HepG2 (cell line): ENCODE measurements around the gene FZD4. TPM values are rescaled to one million over a fixed set of nuclear protein-coding genes. Genes with fewer than 3 reads are reported as not detected.

Experiments used
- ARID3A ChIP-seq: IDR thresholded peaks from 2 replicates; pipeline ENCODE4 v1.6.1; 2012; ENCODE audit warnings: low read depth, low read length, improper control_type of control experiment
- ATRX ChIP-seq: sonication (generic); formaldehyde crosslinking; IDR thresholded peaks from 2 replicates; pipeline ENCODE4 v1.4.0; 2020; ENCODE audit warnings: missing genetic modification reagents, borderline replicate concordance
- CCDC6 ChIP-seq: sonication (generic); formaldehyde crosslinking; IDR thresholded peaks from 2 replicates; pipeline ENCODE4 v1.8.1; 2022; ENCODE audit warnings: mild to moderate bottlenecking, missing genetic modification reagents, moderate library complexity
- DNMT1 ChIP-seq: sonication (generic); formaldehyde crosslinking; IDR thresholded peaks from 2 replicates; pipeline ENCODE4 v1.5.1; 2020; ENCODE audit warnings: mild to moderate bottlenecking, missing genetic modification reagents
- ELF3 ChIP-seq: IDR thresholded peaks from 2 replicates; pipeline ENCODE4 v1.6.1; 2016; ENCODE audit warnings: missing genetic modification reagents, missing compliant biosample characterization
- FOXA1 ChIP-seq, 2 experiments: fragments of 450-650 bp in 1 of 2; sonication (generic) in 1 of 2; formaldehyde crosslinking in 1 of 2; IDR thresholded peaks; 2 replicates each; pipeline versions ENCODE4 v1.4.0 to v1.6.1; 2016 to 2020; ENCODE audit warnings: missing genetic modification reagents in 1 of 2
- FOXA3 ChIP-seq: IDR thresholded peaks from 2 replicates; pipeline ENCODE4 v1.6.1; 2016; ENCODE audit warnings: missing genetic modification reagents, missing compliant biosample characterization
- JARID2 ChIP-seq: sonication (generic); formaldehyde crosslinking; IDR thresholded peaks from 2 replicates; pipeline ENCODE4 v1.8.1; 2023; ENCODE audit warnings: missing genetic modification reagents, inconsistent platforms; ENCODE audit not compliant: insufficient replicate concordance
- MAF1 ChIP-seq: sonication (generic); formaldehyde crosslinking; IDR thresholded peaks from 2 replicates; pipeline ENCODE4 v1.5.0; 2020; ENCODE audit warnings: missing genetic modification reagents, borderline replicate concordance
- MIER2 ChIP-seq: IDR thresholded peaks from 2 replicates; pipeline ENCODE4 v1.6.1; 2016; ENCODE audit warnings: missing biosample characterization, missing genetic modification reagents
- NR2F2 ChIP-seq: IDR thresholded peaks from 2 replicates; pipeline ENCODE4 v1.6.1; 2012; ENCODE audit warnings: low read depth, inconsistent platforms, borderline replicate concordance
- PHF20 ChIP-seq: sonication (generic); formaldehyde crosslinking; IDR thresholded peaks from 2 replicates; pipeline ENCODE4 v1.5.0; 2020; ENCODE audit warnings: mild to moderate bottlenecking, missing genetic modification reagents
- SAFB2 ChIP-seq: sonication (generic); formaldehyde crosslinking; IDR thresholded peaks from 2 replicates; pipeline ENCODE4 v1.5.1; 2020; ENCODE audit warnings: missing genetic modification reagents, low read depth, mild to moderate bottlenecking, borderline replicate concordance
- SETDB1 ChIP-seq: sonication (generic); formaldehyde crosslinking; IDR thresholded peaks from 2 replicates; pipeline ENCODE4 v1.5.1; 2020; ENCODE audit warnings: missing genetic modification reagents, mild to moderate bottlenecking, borderline replicate concordance
- SNRNP70 ChIP-seq: fragments of 200-400 bp; formaldehyde crosslinking; IDR thresholded peaks from 2 replicates; pipeline ENCODE4 v1.6.1; 2017; ENCODE audit warnings: mild to moderate bottlenecking, low read depth, low read length, moderate library complexity
- SP140L ChIP-seq: sonication (generic); formaldehyde crosslinking; IDR thresholded peaks from 2 replicates; pipeline ENCODE4 v1.4.0; 2020; ENCODE audit warnings: missing genetic modification reagents, borderline replicate concordance
- YY1 ChIP-seq: IDR thresholded peaks from 2 replicates; pipeline ENCODE4 v1.6.1; 2011; ENCODE audit warnings: low read length, low read depth, moderate library complexity, mild to moderate bottlenecking; ENCODE audit not compliant: insufficient read depth, insufficient replicate concordance
- ZC3H13 ChIP-seq: sonication (generic); formaldehyde crosslinking; IDR thresholded peaks from 2 replicates; pipeline ENCODE4 v1.8.1; 2023; ENCODE audit warnings: mild to moderate bottlenecking, missing genetic modification reagents, moderate library complexity
- ZMYM2 ChIP-seq: sonication (generic); formaldehyde crosslinking; IDR thresholded peaks from 2 replicates; pipeline ENCODE4 v1.8.0; 2022; ENCODE audit warnings: mild to moderate bottlenecking, missing genetic modification reagents
- ZNF12 ChIP-seq: sonication (generic); formaldehyde crosslinking; IDR thresholded peaks from 2 replicates; pipeline ENCODE4 v1.5.0; 2020; ENCODE audit warnings: missing genetic modification reagents
- ZNF124 ChIP-seq: sonication (generic); formaldehyde crosslinking; IDR thresholded peaks from 2 replicates; pipeline ENCODE4 v1.4.0; 2020; ENCODE audit warnings: missing genetic modification reagents
- ZNF232 ChIP-seq: sonication (generic); formaldehyde crosslinking; IDR thresholded peaks from 2 replicates; pipeline ENCODE4 v1.4.0; 2020; ENCODE audit warnings: missing genetic modification reagents, borderline replicate concordance
- ZNF235 ChIP-seq: sonication (generic); formaldehyde crosslinking; IDR thresholded peaks from 2 replicates; pipeline ENCODE4 v1.8.1; 2023; ENCODE audit warnings: mild to moderate bottlenecking, missing genetic modification reagents, borderline replicate concordance
- ZNF296 ChIP-seq: sonication (generic); formaldehyde crosslinking; conservative IDR thresholded peaks from 2 replicates; pipeline ENCODE4 v1.5.0; 2020; ENCODE audit warnings: mild to moderate bottlenecking, missing genetic modification reagents
- ZNF337 ChIP-seq: sonication (generic); formaldehyde crosslinking; IDR thresholded peaks from 2 replicates; pipeline ENCODE4 v1.5.1; 2020; ENCODE audit warnings: missing genetic modification reagents, low read depth, mild to moderate bottlenecking, borderline replicate concordance
- ZNF354B ChIP-seq: sonication (generic); formaldehyde crosslinking; IDR thresholded peaks from 2 replicates; pipeline ENCODE4 v1.8.0; 2022; ENCODE audit warnings: mild to moderate bottlenecking, missing genetic modification reagents
- ZNF558 ChIP-seq: sonication (generic); formaldehyde crosslinking; IDR thresholded peaks from 2 replicates; pipeline ENCODE4 v1.9.0; 2022; ENCODE audit warnings: mild to moderate bottlenecking, missing genetic modification reagents, borderline replicate concordance
- ZNF747 ChIP-seq: sonication (generic); formaldehyde crosslinking; IDR thresholded peaks from 2 replicates; pipeline ENCODE4 v1.8.1; 2023; ENCODE audit warnings: missing genetic modification reagents, mild to moderate bottlenecking, borderline replicate concordance
- ZNF841 ChIP-seq: sonication (generic); formaldehyde crosslinking; IDR thresholded peaks from 2 replicates; pipeline ENCODE4 v1.8.1; 2023; ENCODE audit warnings: missing genetic modification reagents, borderline replicate concordance
- ZZZ3 ChIP-seq: sonication (generic); formaldehyde crosslinking; IDR thresholded peaks from 2 replicates; pipeline ENCODE4 v1.4.0; 2020; ENCODE audit warnings: missing genetic modification reagents, mild to moderate bottlenecking, borderline replicate concordance
- polyA plus RNA-seq, 8 experiments: library from polyadenylated mRNA; depleted of rRNA in 3 of 8; stranded (reverse) in 7 of 8; unstranded in 1 of 8; fragments of >200 nt; fragmentation: Illumina TruSeq in 4 of 8; extraction: Trizol in 4 of 8; gene quantifications; 2 replicates each; pipeline versions ENCODE4 v1.2.1 to v1.2.3, GENCODE V29; 2011 to 2016; ENCODE audit warnings: low read depth in 4 of 8, missing spikeins in 1 of 8, mixed read lengths in 1 of 8; ENCODE audit not compliant: insufficient read depth in 1 of 8
- total RNA-seq, 5 experiments: library from RNA; depleted of rRNA; stranded (reverse); fragments of >200 nt; fragmentation: Illumina TruSeq; extraction: Trizol; gene quantifications; 2 replicates each; pipeline ENCODE4 v1.2.3, GENCODE V29; 2016; ENCODE audit warnings: low read depth in 1 of 5

The FZD4 gene
- total and polyA plus RNA-seq, 2 of the 13 experiments (the other 11 are each of a cell fraction or from before 2014, with no cell fraction given), result 46.5 to 70.4 TPM

GRCh38 chr11:86955361-86956120 is at the start of gene FZD4 (continued):
- no peak for TF ChIP-seq SP140L (CRISPR knock-in tag)
- TF ChIP-seq ZNF337 (CRISPR knock-in tag), result no peak
- no peak; the same call in 1 of the 2 replicates for TF ChIP-seq ARID3A
- TF ChIP-seq SETDB1 (CRISPR knock-in tag), result no peak
- peak; percentile 49 for TF ChIP-seq ELF3
- no peak; the same call in 1 of the 2 replicates for TF ChIP-seq ZNF12 (CRISPR knock-in tag)
- no peak for TF ChIP-seq ZNF558 (CRISPR knock-in tag)
- no peak for TF ChIP-seq ZNF296 (CRISPR knock-in tag)
- TF ChIP-seq ZNF747 (CRISPR knock-in tag), result no peak; the same call in 1 of the 2 replicates
- TF ChIP-seq ZZZ3 (CRISPR knock-in tag), result no peak
- TF ChIP-seq FOXA1 (IDR thresholded peaks at IDR 0.05), result no peak
- TF ChIP-seq FOXA1 (CRISPR knock-in tag; IDR thresholded peaks at IDR 0.05), result peak; percentile 48; the same call in 1 of the 2 replicates
- peak; percentile 46 for TF ChIP-seq ZC3H13 (CRISPR knock-in tag)
- TF ChIP-seq MAF1 (CRISPR knock-in tag), result no peak
- TF ChIP-seq ZNF841 (CRISPR knock-in tag), result no peak
- TF ChIP-seq ZNF235 (CRISPR knock-in tag), result peak; percentile 40; the same call in 1 of the 2 replicates
- peak; percentile 59 for TF ChIP-seq YY1
- no peak for TF ChIP-seq PHF20 (CRISPR knock-in tag)
- TF ChIP-seq NR2F2, result no peak
- peak; percentile 15 for TF ChIP-seq FOXA3 (CRISPR knock-in tag)
- TF ChIP-seq DNMT1 (CRISPR knock-in tag), result no peak
- TF ChIP-seq ZNF354B (CRISPR knock-in tag), result peak; percentile 16; the same call in 1 of the 2 replicates
- TF ChIP-seq ATRX (CRISPR knock-in tag), result no peak
- no peak for TF ChIP-seq SNRNP70
- TF ChIP-seq ZNF232 (CRISPR knock-in tag), result no peak
- no peak; the same call in 1 of the 2 replicates for TF ChIP-seq SAFB2 (CRISPR knock-in tag)
- no peak for TF ChIP-seq JARID2 (CRISPR knock-in tag)
- TF ChIP-seq ZNF124 (CRISPR knock-in tag), result no peak
- no peak for TF ChIP-seq CCDC6
- TF ChIP-seq MIER2, result peak; percentile 22; the same call in 1 of the 2 replicates
- TF ChIP-seq ZMYM2 (CRISPR knock-in tag), result peak; percentile 86
